NCI-H146 (cell line): Measurements from ENCODE around the gene FGF22.
A peak's percentile ranks its signal among the peaks of the same experiment; 100 is the strongest.
"Not testable (repeated sequence)": the region's sequence is repeated elsewhere in the genome, so short reads cannot be mapped to it uniquely, and the experiment has no call there.

Experiments
- DNase-seq: peaks from one replicate; lab custom pipeline; 2025; lab: John Stamatoyannopoulos, UW

FGF22 gene

DNA sequence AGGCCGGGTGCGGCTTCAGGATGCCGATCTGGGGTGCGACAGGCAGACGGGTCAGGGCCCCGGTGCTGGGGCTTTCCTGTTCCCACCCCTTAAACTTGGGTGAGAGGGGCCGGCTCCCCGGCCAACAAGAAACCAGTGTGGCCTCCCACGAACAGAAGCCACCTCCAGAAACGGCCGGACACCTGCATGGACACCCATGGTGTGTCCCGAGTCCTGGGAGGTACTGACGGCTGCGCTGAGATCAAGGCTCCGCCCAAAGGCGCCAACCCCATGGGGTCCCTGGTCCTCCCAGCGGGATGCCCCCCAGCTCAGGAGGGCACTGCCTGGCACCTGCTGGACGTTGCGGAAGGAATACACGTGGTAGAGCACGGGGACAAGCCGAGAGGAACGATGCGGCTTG lies 17.9 kb upstream of the FGF22 start:
- no peak for DNase-seq

GRCh38 chr19:622666-623065 lies 17.0 kb upstream of the FGF22 start:
- no peak for DNase-seq

DNA sequence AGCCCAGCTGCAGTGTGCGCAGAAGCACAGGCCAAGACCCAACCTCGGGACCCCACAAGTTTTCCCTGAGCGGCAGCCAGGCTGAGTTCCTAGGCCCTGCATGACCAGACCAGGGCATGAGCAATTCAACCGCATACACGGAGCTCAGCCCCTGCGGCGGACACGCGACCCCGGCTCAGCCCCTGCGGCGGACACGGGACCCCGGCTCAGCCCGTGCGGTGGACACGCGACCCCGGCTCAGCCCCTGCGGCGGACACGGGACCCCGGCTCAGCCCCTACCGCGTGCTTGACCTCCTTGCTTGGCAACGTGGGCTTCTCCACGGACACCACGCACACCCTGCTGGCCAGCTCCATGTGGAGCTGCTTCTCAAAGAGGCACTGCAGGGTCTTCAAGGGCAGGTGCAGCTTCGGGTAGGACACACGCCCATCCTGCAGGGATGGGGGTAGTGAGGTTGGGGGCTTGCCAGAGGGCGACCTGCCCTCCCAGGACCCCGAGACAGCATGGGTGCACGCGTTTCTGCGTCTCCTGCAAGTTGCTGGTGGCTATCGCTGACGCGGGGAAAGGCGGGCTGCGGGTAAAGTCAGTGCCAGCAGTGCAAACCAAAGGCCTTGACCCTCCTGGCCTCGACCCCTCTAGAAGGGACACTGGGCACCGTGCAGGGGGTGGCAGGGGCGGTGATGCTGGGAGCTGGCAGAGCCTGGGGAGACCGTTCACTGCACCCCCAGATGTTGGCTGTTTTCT lies 16.3 kb upstream of the FGF22 start:
- no peak for DNase-seq

GRCh38 chr19:623974-624373 lies 15.7 kb upstream of the FGF22 start:
- no peak for DNase-seq

- no peak for DNase-seq
Measured at GRCh38 chr19:624433-625109, 15.1 kb upstream of the FGF22 start.

DNA sequence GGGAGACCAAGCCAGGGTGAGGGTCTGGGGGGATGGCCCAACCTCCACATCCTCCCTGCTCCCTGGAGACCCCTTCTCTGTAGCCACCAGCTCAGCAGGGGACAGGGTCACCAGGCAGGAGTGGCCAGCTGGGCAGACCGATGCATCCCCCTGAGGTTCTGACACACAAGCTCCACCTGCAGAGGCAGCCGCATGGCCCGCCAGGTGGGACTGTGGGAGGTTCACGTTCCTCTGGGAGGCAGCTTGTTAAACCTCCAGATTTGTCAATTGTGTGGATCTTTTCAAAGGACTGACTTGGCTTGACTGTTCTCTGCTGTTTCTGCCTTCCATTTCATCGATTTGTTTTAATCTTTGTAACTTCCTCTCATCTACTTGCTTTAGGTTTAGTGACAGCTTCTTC lies 14.4 kb upstream of the FGF22 start:
- no peak for DNase-seq

- DNase-seq = not testable (repeated sequence)
Measured at GRCh38 chr19:626566-626965, 13.1 kb upstream of the FGF22 start.

GRCh38 chr19:628168-628567 lies 11.5 kb upstream of the FGF22 start:
- no peak for DNase-seq

DNA sequence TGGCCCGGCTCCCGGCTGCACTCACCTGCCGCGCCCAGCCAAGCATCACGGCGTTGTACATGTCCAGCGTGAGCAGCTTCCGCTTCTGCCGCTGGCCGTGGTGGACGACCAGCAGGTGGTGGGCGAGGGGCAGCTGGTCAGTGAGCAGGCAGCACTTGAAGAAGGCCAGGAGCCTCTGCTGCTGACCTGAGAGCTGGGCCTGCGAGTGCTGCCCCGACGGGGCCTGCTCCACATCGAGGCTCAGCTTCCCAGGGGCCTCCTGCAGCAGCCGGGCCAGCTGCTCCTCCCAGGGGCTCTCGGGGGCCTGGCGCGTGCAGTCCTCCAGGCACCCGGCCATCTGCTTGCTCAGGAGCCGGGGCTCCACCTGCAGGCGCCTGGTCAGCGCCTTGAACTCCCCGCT lies 10.2 kb upstream of the FGF22 start:
- DNase-seq = peak; percentile 66

GRCh38 chr19:629961-630714 lies 9.5 kb upstream of the FGF22 start:
- DNase-seq = no peak

GRCh38 chr19:632579-633067 lies 7.1 kb upstream of the FGF22 start:
- peak; percentile 23 for DNase-seq

DNA sequence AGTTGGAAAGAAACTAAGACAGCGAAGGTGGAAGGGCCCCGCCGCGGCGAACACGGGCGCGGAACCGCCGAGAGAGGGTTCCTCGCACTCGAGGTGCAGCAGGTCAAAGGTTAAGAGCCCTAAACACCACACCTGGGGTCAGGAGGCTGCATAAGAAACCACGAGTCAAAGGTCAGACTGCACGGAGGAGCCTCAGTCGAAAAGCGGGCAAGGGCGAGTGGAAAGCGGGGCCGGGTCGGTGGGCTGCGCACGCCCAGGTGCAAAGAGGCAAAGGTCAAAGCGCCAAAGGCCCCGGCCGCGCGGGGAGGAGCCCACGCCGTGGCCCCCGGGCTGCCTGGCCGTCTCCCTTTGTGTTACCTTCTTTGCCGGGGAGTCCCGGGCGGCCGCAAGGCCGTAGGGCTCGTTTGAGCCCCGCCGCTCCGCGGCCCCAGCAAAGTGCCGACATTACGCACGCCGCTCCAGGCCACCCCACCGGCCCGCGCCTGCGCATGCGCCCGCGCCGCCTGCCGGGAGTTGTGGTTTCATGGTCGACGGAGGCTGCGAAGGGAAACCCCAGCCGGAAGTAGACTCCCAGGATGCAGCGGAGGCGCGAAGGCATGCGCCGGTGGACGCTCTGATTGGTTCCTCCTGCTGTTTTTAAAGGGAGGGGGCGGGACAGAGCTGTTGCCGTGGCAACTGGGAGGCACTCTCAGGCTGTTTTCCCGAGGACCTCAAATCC lies 6.5 kb upstream of the FGF22 start, which contains the start of gene POLRMT:
Gene POLRMT, minus strand, starts transcription at position 470 of the 718 bp plus-strand sequence. Its CDS starts 25 bp downstream, at position 445.
- peak; percentile 95 for DNase-seq

GRCh38 chr19:633786-634639 lies 5.7 kb upstream of the FGF22 start:
- no peak for DNase-seq

- no peak for DNase-seq
Measured at GRCh38 chr19:634975-635652, 4.6 kb upstream of the FGF22 start.

GRCh38 chr19:638906-639252 lies 800 bp upstream of the FGF22 start:
- no peak for DNase-seq

- DNase-seq = no peak
Measured at GRCh38 chr19:640161-640558, 481 bp downstream of the FGF22 start.

- no peak for DNase-seq
Measured at GRCh38 chr19:640606-641189, 1.0 kb downstream of the FGF22 start.

DNA sequence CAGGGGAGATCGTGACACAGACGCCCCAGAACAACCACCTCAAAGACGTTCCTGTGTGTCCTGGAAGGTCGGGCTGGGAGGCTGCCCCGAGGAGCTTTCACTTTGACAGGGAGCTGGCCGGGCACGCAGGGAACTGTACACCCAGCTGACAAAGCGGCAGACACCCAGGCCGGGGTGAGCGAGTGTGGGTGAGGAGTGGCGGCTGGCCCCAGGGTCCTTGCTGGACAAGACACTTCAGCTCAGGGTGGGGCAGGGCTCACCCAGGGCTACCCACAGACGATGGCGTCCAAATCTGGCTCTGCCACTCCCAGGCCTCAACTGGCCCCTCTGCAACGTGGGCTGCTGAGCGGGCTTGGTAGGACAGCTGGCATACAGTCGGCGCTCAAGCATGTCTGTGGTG lies 2.0 kb downstream of the FGF22 start:
- DNase-seq = no peak

DNA sequence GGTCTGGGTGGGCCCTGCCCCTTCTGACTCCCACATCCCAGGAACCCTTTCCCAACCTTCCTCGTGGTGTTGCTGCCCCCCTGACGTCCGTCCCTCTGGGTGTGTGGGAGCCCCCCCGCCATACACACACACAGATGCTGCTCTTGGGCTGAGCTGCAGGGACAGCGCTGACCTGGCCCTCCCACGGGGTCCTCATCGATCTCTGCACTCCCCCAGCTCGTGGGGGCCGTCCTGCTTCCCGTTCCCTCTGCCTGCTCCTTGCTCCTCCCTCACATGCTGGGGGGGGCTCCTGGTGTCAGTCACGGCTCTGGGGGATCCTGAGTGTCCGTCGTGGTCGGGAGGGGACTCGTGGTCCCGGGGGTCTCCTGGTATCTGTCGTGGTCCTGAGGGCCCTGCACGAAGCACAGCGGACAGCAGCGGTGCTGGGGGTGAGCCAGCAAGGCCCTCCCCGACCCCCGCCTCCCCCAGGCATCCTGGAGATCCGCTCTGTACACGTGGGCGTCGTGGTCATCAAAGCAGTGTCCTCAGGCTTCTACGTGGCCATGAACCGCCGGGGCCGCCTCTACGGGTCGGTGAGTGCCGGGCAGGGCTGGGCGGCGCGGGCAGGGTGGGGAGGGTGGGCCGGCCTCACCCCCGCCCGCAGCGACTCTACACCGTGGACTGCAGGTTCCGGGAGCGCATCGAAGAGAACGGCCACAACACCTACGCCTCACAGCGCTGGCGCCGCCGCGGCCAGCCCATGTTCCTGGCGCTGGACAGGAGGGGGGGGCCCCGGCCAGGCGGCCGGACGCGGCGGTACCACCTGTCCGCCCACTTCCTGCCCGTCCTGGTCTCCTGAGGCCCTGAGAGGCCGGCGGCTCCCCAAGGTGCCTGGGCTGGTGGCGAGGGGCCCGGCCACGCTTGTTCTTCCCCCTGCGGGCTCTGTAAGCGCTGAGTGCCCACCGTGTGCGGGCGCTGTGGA lies 3.4 kb downstream of the FGF22 start:
- DNase-seq = no peak
